DOHH2 (cell line): Measurements from ENCODE around the gene SEPTIN11.

ENCODE experiments used
- EZH2phosphoT487 ChIP-seq: fragments of 200-600 bp; sonication (generic); IDR thresholded peaks from 2 replicates; pipeline ENCODE4 v1.6.1; 2017; ENCODE audit warnings: borderline replicate concordance, mild to moderate bottlenecking, antibody characterized with exemption, low read length, moderate library complexity, mixed read lengths
- TF ChIP-seq, protein P1 (sequence below): fragments of 200-600 bp; sonication (generic); IDR thresholded peaks from one replicate; pipeline ENCODE4 v1.5.1; 2014; ENCODE audit warnings: antibody characterized with exemption, mild to moderate bottlenecking, low read depth, low read length; ENCODE audit not compliant: poor library complexity, severe bottlenecking

DNA sequence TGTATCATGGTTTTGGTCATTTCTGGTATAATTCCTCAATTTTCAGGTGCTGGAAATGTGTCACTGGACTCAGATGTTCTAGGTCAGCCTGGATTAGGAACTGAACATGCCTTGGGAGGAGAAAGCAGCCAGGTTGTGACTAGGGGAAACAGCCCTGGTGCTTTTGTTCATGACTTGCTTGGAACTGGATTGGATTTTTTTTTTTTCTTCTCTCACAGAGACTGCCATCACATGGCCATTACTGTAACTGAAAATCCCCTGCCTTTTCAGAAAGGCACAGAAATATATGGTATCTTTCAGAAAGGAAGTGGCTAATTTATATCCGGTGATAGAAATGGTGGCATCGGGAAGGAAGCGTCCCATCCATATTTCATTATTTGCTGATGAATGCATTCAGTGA, 34.6 kb downstream of the SEPTIN11 start:
- TF ChIP-seq, protein P1, sequence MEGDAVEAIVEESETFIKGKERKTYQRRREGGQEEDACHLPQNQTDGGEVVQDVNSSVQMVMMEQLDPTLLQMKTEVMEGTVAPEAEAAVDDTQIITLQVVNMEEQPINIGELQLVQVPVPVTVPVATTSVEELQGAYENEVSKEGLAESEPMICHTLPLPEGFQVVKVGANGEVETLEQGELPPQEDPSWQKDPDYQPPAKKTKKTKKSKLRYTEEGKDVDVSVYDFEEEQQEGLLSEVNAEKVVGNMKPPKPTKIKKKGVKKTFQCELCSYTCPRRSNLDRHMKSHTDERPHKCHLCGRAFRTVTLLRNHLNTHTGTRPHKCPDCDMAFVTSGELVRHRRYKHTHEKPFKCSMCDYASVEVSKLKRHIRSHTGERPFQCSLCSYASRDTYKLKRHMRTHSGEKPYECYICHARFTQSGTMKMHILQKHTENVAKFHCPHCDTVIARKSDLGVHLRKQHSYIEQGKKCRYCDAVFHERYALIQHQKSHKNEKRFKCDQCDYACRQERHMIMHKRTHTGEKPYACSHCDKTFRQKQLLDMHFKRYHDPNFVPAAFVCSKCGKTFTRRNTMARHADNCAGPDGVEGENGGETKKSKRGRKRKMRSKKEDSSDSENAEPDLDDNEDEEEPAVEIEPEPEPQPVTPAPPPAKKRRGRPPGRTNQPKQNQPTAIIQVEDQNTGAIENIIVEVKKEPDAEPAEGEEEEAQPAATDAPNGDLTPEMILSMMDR: peak; percentile 32
- TF ChIP-seq EZH2phosphoT487: no peak
